ENCODE results near the gene DIO2.

DIO2 gene

DNA sequence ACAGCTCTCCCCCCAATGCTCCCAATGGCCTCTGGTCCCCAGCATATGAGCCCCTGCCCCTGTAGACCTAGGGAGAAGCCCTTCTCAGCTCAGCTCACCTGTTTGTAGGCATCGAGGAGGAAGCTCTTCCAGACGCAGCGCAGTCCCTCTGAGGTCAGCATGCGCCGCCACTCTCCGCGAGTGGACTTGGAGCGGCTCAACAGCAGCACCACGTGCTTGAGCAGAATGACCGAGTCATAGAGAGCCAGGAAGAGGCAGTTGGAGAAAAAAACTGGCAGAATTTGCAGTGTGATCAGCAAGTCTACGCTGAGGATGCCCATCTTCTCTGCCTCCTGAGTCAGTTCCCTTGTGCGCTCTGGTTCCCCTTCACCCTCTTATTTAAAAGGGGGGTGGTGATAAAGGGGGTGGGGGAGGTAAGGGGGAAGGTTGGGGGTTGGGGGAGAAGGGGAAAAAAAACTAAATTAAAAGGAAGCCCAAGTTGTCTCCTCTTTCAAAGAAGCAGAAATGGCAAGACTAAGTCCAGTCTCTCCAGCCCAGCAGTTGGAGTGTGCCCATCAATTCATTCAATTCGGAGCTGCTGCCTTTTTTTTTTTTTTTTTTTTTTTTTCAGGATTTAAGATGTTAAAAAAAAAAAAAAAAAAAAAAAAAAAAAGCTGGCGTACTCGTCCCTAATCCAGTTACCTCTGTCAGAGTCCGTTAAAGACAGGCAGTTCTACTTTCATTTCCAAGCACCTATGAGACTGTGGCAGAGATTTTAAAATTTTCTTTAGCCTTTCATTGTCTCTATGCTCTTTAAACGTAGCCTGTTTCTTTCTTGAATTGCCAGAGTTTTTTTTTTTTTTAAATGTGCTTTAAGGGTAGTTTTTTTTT lies at the start of gene DIO2:
Gene DIO2 (minus strand): TSS at position 352 of the 870 bp plus-strand sequence. CDS start 32 bp downstream, at position 320.
- no peak for DNase-seq

- DNase-seq = no peak
Observed at GRCh38 chr14:80260645-80261044, 49.3 kb upstream of the DIO2 start.

DNA sequence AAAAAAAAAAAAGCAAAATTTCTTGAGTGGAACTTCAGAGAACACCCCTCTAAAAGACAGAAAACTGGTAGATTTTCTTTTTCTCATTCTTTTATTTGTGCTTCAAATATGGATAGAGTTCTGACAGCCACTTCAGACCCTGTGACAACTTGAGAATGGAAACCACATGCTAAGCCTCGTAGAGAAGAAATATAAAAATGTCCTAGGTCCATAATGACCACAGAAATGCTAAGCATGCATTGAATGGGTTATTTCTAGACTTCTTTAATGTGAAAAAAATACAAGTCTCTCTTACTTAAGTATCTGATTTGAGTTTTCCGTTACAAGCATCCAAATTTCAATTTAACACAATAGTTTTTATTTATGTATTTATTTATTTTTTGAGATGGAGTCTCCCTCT lies 28.3 kb upstream of the DIO2 start:
- DNase-seq = no peak

GRCh38 chr14:80237143-80237542 lies 25.8 kb upstream of the DIO2 start:
- no peak for DNase-seq

GRCh38 chr14:80233470-80234089 lies 22.3 kb upstream of the DIO2 start:
- DNase-seq = no peak

DNA sequence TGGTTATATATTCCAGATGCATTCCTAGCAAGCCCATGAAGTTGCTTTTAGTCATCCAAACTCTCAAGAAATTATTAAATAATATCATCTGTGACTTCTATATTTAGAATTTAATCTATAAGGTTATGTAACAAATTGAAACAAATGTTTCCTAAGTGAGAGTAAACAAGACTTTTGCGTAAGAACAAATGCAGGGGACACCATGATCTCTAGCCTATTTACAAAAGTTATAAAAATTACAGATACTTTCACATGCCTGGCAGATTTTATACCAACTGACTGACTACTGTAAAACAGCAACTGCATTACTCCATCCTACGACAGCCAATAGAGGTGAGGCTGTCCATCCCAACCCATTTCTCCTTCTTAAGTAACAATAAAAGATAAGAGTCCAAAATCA lies 20.4 kb upstream of the DIO2 start:
- DNase-seq = no peak

DNA sequence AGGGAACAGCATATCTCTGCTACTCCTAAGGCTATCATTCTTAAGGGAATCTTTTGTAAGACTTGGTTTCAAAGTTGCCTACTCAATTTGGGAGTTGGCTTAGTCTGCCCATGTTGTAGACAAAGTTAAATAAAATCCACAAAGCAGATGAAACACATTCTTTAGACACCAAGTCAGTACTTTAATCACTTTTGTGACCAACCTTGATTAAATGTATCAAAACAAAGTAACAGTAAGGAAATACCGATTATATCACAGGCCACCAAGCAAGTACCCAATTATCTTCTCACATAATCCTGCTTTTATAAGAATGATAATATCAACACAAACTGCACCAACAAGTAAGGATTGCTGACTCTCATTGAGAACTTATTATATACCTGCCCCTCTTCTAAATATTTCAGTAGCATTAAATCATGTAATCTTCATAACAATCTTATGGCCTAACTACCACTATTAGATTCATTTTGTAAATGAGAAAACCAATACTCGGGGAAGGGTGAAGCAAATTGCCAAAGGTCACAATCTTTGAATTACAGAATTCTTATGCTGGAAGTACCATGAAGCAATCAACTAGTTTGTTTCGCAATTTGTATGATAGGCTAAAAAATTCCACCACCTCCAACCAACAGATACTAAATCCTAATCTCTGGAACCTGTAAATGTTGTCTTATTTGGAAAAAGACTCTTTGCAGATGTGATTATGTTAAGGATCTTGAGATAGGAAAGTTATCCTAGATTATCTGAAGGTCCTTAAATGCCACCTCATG lies 12.6 kb upstream of the DIO2 start:
- DNase-seq = no peak

GRCh38 chr14:80216818-80217217 lies 5.5 kb upstream of the DIO2 start:
- no peak for DNase-seq

DNA sequence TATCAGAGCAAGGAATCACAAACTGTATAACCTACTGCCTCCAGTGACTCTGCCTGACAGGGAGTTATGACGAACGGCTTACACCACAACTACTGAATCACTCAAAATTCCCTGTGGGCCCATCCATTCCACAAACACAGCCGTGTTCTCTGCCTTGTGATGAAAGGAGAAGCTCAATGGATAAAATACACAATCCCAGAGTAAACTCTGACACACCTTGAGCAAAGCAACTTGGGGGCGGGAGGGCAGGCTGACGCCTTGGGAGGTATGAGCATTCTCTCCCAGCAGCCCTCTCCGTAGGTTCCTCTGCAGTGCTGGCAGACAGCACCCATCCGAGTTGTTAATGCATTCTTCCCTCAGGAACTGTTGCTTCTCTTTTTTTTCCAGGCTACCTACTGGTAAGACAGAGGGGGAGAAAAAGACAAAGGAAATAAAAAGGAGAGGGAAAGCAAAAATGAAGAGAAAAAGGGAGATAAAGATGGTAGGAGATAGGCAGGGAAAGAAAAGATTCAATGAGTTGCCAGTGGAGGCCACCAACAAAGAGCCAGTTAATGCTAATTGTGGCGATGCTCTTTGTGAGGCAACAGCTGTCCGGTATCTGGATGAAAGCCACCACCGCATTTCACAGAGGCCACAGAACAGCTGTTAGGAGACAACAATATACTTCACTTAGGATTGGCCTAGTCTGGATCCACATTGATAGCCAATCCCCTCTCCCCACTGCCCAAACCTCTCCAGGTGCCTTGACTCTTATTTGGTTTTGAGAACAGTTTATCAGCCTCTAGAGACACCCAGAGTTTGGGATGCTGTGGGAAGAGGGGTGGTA lies 4.7 kb upstream of the DIO2 start:
- DNase-seq = no peak

GRCh38 chr14:80215081-80215480 lies 3.8 kb upstream of the DIO2 start:
- DNase-seq = no peak

DNA sequence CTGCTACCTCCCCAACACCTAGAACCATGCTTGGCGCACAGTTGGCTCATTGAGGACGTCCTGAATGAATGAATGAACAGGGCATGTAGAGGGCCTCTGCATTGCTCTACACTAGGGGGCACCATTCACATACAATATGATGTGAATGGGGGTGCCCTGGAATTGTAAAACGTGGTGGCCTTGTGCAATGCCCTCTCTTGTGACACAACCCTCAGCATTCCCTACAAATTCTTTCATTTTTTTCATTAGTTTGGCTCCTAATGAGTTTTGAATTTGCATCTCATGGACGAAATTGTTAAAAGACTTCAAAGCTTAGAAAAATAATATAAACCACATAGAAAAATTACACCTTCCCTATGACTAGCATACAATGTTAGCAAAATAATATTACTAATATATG lies 2.3 kb upstream of the DIO2 start:
- no peak for DNase-seq

DNA sequence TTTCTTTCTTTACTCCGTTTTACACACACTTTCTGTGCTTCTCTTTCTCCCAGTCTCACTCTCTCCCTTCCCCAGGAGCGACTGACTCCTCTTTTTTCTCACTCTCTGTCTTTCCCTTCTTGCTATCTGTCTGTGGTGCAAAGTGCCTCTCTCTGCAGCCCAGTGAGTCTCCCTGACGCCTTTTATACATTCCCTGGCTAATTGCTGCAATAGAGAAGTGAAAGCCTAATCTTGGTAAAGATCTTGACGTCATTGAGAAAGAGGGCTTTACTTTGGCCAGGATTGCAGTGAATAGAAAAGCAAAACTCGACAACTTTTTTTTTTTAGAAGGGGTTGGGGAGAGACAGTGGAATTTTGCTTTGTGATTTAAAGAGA lies 706 bp upstream of the DIO2 start:
- DNase-seq = no peak

DNA sequence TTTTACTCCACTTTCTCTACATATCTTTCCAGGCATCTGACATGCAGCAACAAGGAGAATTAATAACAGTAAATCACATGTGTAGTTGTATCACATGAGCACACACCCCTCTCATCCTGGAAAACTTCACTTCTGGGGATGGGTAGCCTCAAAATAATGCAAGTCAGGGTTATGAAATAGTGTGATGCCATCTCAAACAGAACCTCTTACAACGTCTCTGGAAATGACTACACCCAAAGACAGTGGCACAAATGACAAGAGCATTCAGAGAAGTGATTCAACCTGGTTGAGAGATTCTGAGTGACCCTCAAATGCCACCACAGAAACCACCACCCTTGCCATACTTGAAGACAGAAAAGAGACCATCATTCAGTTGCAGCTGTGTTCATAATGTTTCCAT lies 2.8 kb downstream of the DIO2 start:
- DNase-seq = no peak

GRCh38 chr14:80206351-80207080 lies 4.8 kb downstream of the DIO2 start:
- no peak for DNase-seq

- DNase-seq = no peak
Observed at GRCh38 chr14:80202888-80203562, 8.3 kb downstream of the DIO2 start.

GRCh38 chr14:80200093-80200492 lies 11.2 kb downstream of the DIO2 start:
- no peak for DNase-seq

DNA sequence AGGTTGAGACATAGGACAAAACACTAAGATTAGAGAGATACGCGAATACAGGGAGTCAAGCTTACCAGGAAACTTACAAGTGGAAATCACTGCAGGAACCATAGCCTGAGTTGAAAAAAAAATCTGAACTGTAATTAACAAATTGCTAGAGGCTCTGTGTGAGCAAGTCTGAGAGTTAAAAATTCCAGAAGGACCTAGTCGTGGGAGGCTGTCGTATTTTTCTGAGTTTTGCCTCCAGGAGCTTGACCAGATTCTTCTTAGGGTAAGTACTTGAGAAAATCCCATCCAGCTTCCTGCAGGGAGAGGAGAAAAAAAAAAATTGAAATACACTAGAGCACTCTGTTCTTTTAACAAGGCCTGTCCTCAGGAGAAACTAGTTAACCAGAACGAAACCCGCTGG lies 22.7 kb downstream of the DIO2 start:
- DNase-seq = no peak

GRCh38 chr14:80186301-80186800 lies 25.0 kb downstream of the DIO2 start:
- no peak for DNase-seq

DNA sequence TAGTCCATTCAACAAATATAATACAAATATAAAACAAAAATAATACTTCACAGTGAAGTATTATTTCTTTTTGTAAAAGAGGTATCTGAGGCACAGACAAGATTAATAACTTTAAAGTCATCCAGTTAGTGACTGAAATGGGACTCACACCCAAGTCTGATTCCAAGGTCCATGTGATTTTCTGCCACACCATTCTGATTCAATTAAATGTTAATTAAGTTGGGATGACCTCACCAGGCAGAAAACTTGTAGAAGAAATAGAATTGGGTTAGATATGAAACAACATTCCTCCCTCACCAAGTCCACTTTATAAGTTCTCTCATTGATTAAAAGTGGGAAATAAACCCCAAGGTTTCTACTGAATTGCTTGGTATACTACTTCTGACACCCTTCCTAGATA lies 34.4 kb downstream of the DIO2 start:
- no peak for DNase-seq

DNA sequence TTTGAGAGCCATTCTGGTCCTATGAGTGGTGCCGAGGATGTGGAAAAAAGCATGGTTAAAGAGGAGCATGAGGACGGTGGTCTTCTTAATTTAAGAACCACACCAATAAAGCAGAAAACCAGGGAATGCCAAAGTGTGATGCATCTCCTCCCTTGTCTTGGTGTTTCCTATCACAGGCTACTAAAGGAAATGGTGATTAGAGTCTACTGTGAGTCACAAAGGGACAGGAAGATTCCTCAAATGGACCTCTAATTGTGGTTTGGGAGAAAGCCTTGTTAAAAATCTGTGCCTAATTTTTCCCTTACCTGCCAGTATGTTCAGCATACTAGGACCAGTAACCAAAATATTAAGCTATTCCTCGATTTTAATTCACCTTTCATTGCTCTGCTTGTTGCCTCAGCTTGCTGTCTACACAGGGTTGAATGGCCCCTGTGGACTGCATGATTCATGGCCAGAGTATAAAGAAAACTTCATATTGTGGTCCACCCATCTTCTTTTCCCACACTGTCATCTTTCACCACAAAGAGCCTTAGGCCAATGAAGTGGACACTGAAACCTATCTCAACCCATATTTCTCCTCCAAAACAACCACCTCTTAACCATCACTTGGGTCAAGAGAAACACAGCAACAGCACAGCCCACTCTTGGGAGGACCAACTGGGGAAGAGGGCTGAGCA lies 38.8 kb downstream of the DIO2 start:
- DNase-seq = no peak
